HepG2 (cell line): Measurements from ENCODE around the gene ASXL1. TPM values are rescaled to one million over a fixed set of nuclear protein-coding genes. Genes with fewer than 3 reads are reported as not detected.

Experiments used
- AFF4 ChIP-seq: sonication (generic); formaldehyde crosslinking; IDR thresholded peaks from 2 replicates; pipeline ENCODE4 v1.4.0; 2020; ENCODE audit warnings: missing genetic modification reagents
- CHD2 ChIP-seq: IDR thresholded peaks from 2 replicates; pipeline ENCODE4 v1.6.1; 2011; ENCODE audit warnings: low read depth, low read length, improper control_type of control experiment
- CSRNP1 ChIP-seq: sonication (generic); formaldehyde crosslinking; IDR thresholded peaks from 2 replicates; pipeline ENCODE4 v1.8.1; 2023; ENCODE audit warnings: mild to moderate bottlenecking, missing genetic modification reagents
- FOXA3 ChIP-seq: IDR thresholded peaks from 2 replicates; pipeline ENCODE4 v1.6.1; 2016; ENCODE audit warnings: missing genetic modification reagents, missing compliant biosample characterization
- FUBP1 ChIP-seq: sonication (generic); formaldehyde crosslinking; IDR thresholded peaks from 2 replicates; pipeline ENCODE4 v1.5.1; 2020; ENCODE audit warnings: missing genetic modification reagents, mild to moderate bottlenecking, borderline replicate concordance
- HNRNPLL ChIP-seq: fragments of 200-400 bp; formaldehyde crosslinking; IDR thresholded peaks from 2 replicates; pipeline ENCODE4 v1.6.1; 2017; ENCODE audit warnings: mild to moderate bottlenecking, low read depth, low read length; ENCODE audit not compliant: poor library complexity, severe bottlenecking
- IRX3 ChIP-seq: sonication (generic); formaldehyde crosslinking; IDR thresholded peaks from 2 replicates; pipeline ENCODE4 v1.8.1; 2023; ENCODE audit warnings: mild to moderate bottlenecking, low read depth, missing genetic modification reagents, borderline replicate concordance
- XBP1 ChIP-seq: sonication (generic); formaldehyde crosslinking; IDR thresholded peaks from 2 replicates; pipeline ENCODE4 v1.5.0; 2020; ENCODE audit warnings: missing genetic modification reagents
- ZMYM3 ChIP-seq: sonication (generic); formaldehyde crosslinking; IDR thresholded peaks from 2 replicates; pipeline ENCODE4 v1.5.1; 2020; ENCODE audit warnings: mild to moderate bottlenecking, missing genetic modification reagents
- polyA plus RNA-seq, 8 experiments: library from polyadenylated mRNA; depleted of rRNA in 3 of 8; stranded (reverse) in 7 of 8; unstranded in 1 of 8; fragments of >200 nt; fragmentation: Illumina TruSeq in 4 of 8; extraction: Trizol in 4 of 8; gene quantifications; 2 replicates each; pipeline versions ENCODE4 v1.2.1 to v1.2.3, GENCODE V29; 2011 to 2016; ENCODE audit warnings: low read depth in 4 of 8, missing spikeins in 1 of 8, mixed read lengths in 1 of 8; ENCODE audit not compliant: insufficient read depth in 1 of 8
- total RNA-seq, 5 experiments: library from RNA; depleted of rRNA; stranded (reverse); fragments of >200 nt; fragmentation: Illumina TruSeq; extraction: Trizol; gene quantifications; 2 replicates each; pipeline ENCODE4 v1.2.3, GENCODE V29; 2016; ENCODE audit warnings: low read depth in 1 of 5
- TF ChIP-seq, protein P1 (sequence below): IDR thresholded peaks from 2 replicates; pipeline ENCODE4 v1.6.1; 2016; ENCODE audit warnings: low read depth, missing genetic modification reagents, missing compliant biosample characterization
- TF ChIP-seq, protein P2 (sequence below): sonication (generic); formaldehyde crosslinking; IDR thresholded peaks from 2 replicates; pipeline ENCODE4 v1.8.1; 2023; ENCODE audit warnings: mild to moderate bottlenecking, moderate library complexity, missing genetic modification reagents

Gene ASXL1
- total and polyA plus RNA-seq, 2 of the 13 experiments (the other 11 are each of a cell fraction or from before 2014, with no cell fraction given), result 62.1 to 74.8 TPM

DNA sequence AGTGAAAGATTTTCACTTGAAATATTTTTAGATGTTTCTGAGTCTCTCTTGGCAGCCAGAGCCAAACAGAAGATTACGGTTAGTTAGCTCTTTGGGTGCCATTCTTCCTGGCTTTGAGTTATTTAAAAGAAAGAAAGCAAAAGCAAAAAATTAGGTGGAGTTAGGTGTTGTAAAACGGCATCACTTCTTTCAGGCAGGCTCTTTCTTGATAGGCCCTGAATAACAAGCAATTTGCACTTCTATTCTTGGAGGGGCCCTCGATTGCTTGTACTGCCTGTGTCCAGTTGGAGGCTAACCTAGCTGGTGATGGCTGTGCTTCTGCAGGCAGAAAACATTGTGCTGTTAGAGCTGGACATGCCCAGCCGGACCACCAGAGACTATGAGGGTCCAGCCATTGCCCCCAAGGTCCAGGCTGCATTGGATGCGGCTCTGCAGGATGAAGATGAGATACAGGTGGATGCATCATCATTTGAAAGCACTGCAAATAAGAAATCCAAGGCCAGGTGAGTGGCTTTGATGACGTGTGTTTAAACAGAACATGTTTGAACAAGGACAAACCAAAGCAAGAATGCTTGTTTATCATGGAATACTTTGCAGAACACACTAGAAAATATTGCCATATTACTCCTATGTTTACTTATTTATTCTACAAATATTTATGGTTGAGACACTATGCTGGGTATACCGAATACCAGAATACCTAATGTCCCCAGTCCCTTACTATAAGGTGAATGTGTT is 28.1 kb upstream of the ASXL1 start (continued):
- TF ChIP-seq AFF4 (CRISPR knock-in tag) (no peak), HNRNPLL (no peak), ZMYM3 (CRISPR knock-in tag) (peak; percentile 47; the same call in 1 of the 2 replicates), CHD2 (0 out of 2 replicates have a peak, but pooled peaks have one; percentile 10), FOXA3 (CRISPR knock-in tag) (peak; percentile 99), IRX3 (CRISPR knock-in tag) (0 out of 2 replicates have a peak, but pooled peaks have one; percentile 34), CSRNP1 (CRISPR knock-in tag) (peak; percentile 61; the same call in 1 of the 2 replicates), XBP1 (CRISPR knock-in tag) (peak; percentile 99), FUBP1 (CRISPR knock-in tag) (no peak)
- TF ChIP-seq, protein P1, sequence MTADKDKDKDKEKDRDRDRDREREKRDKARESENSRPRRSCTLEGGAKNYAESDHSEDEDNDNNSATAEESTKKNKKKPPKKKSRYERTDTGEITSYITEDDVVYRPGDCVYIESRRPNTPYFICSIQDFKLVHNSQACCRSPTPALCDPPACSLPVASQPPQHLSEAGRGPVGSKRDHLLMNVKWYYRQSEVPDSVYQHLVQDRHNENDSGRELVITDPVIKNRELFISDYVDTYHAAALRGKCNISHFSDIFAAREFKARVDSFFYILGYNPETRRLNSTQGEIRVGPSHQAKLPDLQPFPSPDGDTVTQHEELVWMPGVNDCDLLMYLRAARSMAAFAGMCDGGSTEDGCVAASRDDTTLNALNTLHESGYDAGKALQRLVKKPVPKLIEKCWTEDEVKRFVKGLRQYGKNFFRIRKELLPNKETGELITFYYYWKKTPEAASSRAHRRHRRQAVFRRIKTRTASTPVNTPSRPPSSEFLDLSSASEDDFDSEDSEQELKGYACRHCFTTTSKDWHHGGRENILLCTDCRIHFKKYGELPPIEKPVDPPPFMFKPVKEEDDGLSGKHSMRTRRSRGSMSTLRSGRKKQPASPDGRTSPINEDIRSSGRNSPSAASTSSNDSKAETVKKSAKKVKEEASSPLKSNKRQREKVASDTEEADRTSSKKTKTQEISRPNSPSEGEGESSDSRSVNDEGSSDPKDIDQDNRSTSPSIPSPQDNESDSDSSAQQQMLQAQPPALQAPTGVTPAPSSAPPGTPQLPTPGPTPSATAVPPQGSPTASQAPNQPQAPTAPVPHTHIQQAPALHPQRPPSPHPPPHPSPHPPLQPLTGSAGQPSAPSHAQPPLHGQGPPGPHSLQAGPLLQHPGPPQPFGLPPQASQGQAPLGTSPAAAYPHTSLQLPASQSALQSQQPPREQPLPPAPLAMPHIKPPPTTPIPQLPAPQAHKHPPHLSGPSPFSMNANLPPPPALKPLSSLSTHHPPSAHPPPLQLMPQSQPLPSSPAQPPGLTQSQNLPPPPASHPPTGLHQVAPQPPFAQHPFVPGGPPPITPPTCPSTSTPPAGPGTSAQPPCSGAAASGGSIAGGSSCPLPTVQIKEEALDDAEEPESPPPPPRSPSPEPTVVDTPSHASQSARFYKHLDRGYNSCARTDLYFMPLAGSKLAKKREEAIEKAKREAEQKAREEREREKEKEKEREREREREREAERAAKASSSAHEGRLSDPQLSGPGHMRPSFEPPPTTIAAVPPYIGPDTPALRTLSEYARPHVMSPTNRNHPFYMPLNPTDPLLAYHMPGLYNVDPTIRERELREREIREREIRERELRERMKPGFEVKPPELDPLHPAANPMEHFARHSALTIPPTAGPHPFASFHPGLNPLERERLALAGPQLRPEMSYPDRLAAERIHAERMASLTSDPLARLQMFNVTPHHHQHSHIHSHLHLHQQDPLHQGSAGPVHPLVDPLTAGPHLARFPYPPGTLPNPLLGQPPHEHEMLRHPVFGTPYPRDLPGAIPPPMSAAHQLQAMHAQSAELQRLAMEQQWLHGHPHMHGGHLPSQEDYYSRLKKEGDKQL (CRISPR knock-in tag), result peak; percentile 96
- TF ChIP-seq, protein P2, sequence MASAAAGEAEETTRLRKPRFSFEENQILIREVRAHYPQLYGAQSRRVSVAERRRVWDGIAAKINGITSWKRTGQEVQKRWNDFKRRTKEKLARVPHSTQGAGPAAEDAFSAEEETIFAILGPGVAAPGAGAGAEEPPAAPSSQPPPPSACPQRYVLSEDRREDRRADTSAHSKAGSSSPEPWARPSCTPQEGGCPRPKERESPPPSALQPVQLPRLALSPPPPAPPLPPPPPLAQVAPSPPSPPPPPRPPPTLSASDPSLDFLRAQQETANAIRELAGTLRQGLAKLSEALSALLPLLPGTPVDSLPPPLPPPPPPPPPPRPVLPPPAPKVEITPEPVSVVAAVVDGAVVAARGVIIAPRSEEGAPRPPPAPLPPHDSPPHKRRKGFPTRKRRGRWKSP (CRISPR knock-in tag), result no peak
